ENCODE measurements around the gene TNFSF9.

The TNFSF9 gene

DNA sequence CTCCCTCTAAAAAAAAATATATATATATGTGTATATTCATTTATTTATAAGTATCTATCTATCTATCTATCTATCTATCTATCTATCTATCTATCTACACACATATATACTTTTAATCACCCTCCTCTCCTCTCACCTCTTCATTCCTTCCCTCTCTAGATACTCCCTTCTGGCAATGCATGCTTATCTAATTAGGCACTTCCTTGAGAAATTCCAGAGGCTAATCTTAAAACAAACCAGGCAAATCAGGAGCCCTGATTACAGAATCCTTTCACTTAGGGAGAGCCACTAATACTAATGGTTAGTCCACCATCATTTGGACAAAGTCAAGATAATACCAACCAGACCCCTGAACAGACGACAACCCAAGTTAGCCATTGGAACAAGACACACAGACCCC is 42.5 kb downstream of the TNFSF9 start:
- TF ChIP-seq TCF12 (IDR thresholded peaks at IDR 0.05; ENCODE audit: low read depth) = no peak
- TF ChIP-seq, protein P1, sequence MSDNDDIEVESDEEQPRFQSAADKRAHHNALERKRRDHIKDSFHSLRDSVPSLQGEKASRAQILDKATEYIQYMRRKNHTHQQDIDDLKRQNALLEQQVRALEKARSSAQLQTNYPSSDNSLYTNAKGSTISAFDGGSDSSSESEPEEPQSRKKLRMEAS (IDR thresholded peaks at IDR 0.05) = no peak
- TF ChIP-seq CEBPB (IDR thresholded peaks at IDR 0.05) = no peak
- TF ChIP-seq, protein P2, sequence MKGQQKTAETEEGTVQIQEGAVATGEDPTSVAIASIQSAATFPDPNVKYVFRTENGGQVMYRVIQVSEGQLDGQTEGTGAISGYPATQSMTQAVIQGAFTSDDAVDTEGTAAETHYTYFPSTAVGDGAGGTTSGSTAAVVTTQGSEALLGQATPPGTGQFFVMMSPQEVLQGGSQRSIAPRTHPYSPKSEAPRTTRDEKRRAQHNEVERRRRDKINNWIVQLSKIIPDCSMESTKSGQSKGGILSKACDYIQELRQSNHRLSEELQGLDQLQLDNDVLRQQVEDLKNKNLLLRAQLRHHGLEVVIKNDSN (IDR thresholded peaks at IDR 0.05) = no peak
- no peak for TF ChIP-seq EP300 (IDR thresholded peaks at IDR 0.05; ENCODE audit: borderline replicate concordance)
- no peak for TF ChIP-seq NFIC (IDR thresholded peaks at IDR 0.05)
- TF ChIP-seq YY1 (IDR thresholded peaks at IDR 0.05; ENCODE audit: low read depth) = no peak
- no peak for TF ChIP-seq TAF1 (IDR thresholded peaks at IDR 0.05; ENCODE audit: low read depth)
- TF ChIP-seq CREB1 (IDR thresholded peaks at IDR 0.05; ENCODE audit: low read depth) = no peak
- no peak for TF ChIP-seq EGR1 (IDR thresholded peaks at IDR 0.05)
- no peak for TF ChIP-seq TEAD4 (IDR thresholded peaks at IDR 0.05)
- no peak for TF ChIP-seq FOXM1 (IDR thresholded peaks at IDR 0.05; ENCODE audit: borderline replicate concordance, low read depth)
- no peak for TF ChIP-seq ZBTB7A (IDR thresholded peaks at IDR 0.05; ENCODE audit: low read depth)
- TF ChIP-seq RAD21 (IDR thresholded peaks at IDR 0.05; ENCODE audit: low read depth) = no peak
- TF ChIP-seq, protein P3, sequence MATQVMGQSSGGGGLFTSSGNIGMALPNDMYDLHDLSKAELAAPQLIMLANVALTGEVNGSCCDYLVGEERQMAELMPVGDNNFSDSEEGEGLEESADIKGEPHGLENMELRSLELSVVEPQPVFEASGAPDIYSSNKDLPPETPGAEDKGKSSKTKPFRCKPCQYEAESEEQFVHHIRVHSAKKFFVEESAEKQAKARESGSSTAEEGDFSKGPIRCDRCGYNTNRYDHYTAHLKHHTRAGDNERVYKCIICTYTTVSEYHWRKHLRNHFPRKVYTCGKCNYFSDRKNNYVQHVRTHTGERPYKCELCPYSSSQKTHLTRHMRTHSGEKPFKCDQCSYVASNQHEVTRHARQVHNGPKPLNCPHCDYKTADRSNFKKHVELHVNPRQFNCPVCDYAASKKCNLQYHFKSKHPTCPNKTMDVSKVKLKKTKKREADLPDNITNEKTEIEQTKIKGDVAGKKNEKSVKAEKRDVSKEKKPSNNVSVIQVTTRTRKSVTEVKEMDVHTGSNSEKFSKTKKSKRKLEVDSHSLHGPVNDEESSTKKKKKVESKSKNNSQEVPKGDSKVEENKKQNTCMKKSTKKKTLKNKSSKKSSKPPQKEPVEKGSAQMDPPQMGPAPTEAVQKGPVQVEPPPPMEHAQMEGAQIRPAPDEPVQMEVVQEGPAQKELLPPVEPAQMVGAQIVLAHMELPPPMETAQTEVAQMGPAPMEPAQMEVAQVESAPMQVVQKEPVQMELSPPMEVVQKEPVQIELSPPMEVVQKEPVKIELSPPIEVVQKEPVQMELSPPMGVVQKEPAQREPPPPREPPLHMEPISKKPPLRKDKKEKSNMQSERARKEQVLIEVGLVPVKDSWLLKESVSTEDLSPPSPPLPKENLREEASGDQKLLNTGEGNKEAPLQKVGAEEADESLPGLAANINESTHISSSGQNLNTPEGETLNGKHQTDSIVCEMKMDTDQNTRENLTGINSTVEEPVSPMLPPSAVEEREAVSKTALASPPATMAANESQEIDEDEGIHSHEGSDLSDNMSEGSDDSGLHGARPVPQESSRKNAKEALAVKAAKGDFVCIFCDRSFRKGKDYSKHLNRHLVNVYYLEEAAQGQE (IDR thresholded peaks at IDR 0.05; ENCODE audit: low read depth) = no peak

DNA sequence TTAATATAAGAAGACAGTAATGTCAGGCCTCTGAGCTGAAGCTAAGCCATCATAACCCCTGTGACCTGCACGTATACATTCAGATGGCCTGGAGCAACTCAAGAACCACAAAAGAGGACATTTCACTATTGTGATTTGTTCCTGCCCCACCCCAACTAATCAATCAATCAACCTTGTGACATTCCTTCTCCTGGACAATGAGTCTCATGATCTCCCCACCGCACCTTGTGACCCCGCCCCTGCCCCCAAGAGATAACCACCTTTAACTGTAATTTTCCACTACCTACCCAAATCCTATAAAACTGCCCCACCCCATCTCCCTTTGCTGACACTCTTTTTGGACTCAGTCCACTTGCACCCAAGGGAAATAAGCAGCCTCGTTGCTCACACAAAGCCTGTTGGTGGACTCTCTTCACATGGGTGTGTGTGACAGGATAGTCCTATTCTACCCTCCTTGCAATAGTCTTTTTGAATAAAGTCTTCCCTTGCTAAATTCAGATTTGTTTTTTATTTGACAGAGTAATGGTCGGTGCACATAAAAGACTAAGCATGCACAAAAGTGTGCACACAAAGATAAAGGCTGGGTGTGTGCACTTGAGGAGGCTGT is 46.1 kb downstream of the TNFSF9 start:
- TF ChIP-seq CREB1 (IDR thresholded peaks at IDR 0.05; ENCODE audit: low read depth) (no peak), ZBTB7A (IDR thresholded peaks at IDR 0.05; ENCODE audit: low read depth) (no peak), FOXM1 (IDR thresholded peaks at IDR 0.05; ENCODE audit: borderline replicate concordance, low read depth) (no peak), TEAD4 (IDR thresholded peaks at IDR 0.05) (no peak), TCF12 (IDR thresholded peaks at IDR 0.05; ENCODE audit: low read depth) (no peak), YY1 (IDR thresholded peaks at IDR 0.05; ENCODE audit: low read depth) (no peak), CEBPB (IDR thresholded peaks at IDR 0.05) (no peak), NFIC (IDR thresholded peaks at IDR 0.05) (no peak), EGR1 (IDR thresholded peaks at IDR 0.05) (no peak), RAD21 (IDR thresholded peaks at IDR 0.05; ENCODE audit: low read depth) (no peak), EP300 (IDR thresholded peaks at IDR 0.05; ENCODE audit: borderline replicate concordance) (no peak), TAF1 (IDR thresholded peaks at IDR 0.05; ENCODE audit: low read depth) (no peak)
- TF ChIP-seq, protein P3 (IDR thresholded peaks at IDR 0.05; ENCODE audit: low read depth) = no peak
- TF ChIP-seq, protein P1 (IDR thresholded peaks at IDR 0.05) = no peak
- TF ChIP-seq, protein P2 (IDR thresholded peaks at IDR 0.05) = no peak

DNA sequence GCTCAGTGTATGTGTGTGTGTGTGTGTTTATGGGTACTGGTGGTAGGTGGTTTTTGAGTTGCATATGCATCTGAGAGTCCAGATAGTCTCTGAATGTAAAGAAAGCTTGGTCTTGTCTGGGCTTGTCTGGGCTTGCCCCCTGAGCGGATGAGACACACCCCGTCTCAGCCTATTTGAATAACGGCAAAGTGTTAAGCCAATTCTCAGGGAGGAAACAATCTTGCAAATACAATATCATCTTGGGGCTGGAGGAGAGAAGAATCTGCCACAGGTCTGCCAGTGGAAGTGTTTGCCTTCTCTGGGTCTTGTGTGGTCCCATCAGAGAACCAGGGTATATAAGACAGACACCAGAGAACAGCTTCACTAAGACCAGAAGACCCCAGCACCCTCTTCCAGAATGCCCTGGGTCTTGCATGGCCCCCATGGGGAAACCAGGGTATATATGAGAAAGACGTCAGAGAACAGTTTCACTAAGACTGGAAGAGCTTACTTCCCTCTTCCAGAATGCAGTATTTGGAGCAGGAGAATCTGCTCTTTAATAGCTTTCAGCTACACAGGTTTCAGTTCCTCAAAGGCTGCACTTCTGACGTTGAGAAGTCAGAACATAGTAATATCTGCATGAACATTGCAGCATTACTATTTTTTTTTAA is 46.8 kb downstream of the TNFSF9 start:
- no peak for TF ChIP-seq EGR1 (IDR thresholded peaks at IDR 0.05)
- TF ChIP-seq TEAD4 (IDR thresholded peaks at IDR 0.05) = no peak
- TF ChIP-seq RAD21 (IDR thresholded peaks at IDR 0.05; ENCODE audit: low read depth) = no peak
- no peak for TF ChIP-seq TAF1 (IDR thresholded peaks at IDR 0.05; ENCODE audit: low read depth)
- TF ChIP-seq, protein P1 (IDR thresholded peaks at IDR 0.05) = no peak
- TF ChIP-seq, protein P2 (IDR thresholded peaks at IDR 0.05) = no peak
- no peak for TF ChIP-seq EP300 (IDR thresholded peaks at IDR 0.05; ENCODE audit: borderline replicate concordance)
- no peak for TF ChIP-seq NFIC (IDR thresholded peaks at IDR 0.05)
- TF ChIP-seq, protein P3 (IDR thresholded peaks at IDR 0.05; ENCODE audit: low read depth) = no peak
- TF ChIP-seq CEBPB (IDR thresholded peaks at IDR 0.05) = no peak
- TF ChIP-seq CREB1 (IDR thresholded peaks at IDR 0.05; ENCODE audit: low read depth) = no peak
- no peak for TF ChIP-seq FOXM1 (IDR thresholded peaks at IDR 0.05; ENCODE audit: borderline replicate concordance, low read depth)
- TF ChIP-seq ZBTB7A (IDR thresholded peaks at IDR 0.05; ENCODE audit: low read depth) = no peak
- no peak for TF ChIP-seq YY1 (IDR thresholded peaks at IDR 0.05; ENCODE audit: low read depth)
- no peak for TF ChIP-seq TCF12 (IDR thresholded peaks at IDR 0.05; ENCODE audit: low read depth)
